HEK293 (cell line): ENCODE measurements around the gene CDCP1.

ENCODE experiments used
- CTCF ChIA-PET: fragments of 350-600 bp; formaldehyde crosslinking; extraction: SDS; loops from one replicate; lab custom pipeline; 2021; ENCODE audit warnings: antibody characterized with exemption; lab: Yijun Ruan, JAX
- POLR2A ChIA-PET: fragments of 300-600 bp; formaldehyde crosslinking; extraction: SDS; loops from one replicate; lab custom pipeline; 2020; ENCODE audit warnings: antibody characterized with exemption, inconsistent platforms; lab: Yijun Ruan, JAX
- H3K27ac ChIP-seq: fragments of 200-500 bp; sonication (Bioruptor generic); 2 replicates; pipeline ENCODE4 v1.5.1; 2014; ENCODE audit warnings: low read depth, low read length, control low read depth, inconsistent platforms; ENCODE audit errors: extremely low read depth
- H3K36me3 ChIP-seq, 2 experiments: fragments of 200-500 bp in 1 of 2; sonication (Bioruptor generic) in 1 of 2; 1 replicate in 1 of 2; 2 replicates in 1 of 2; pipeline ENCODE4 v1.5.1; 2014 to 2017; ENCODE audit warnings: inconsistent platforms in 2 of 2, low read length in 2 of 2; ENCODE audit not compliant: control insufficient read depth in 2 of 2, insufficient read depth in 1 of 2
- H3K4me1 ChIP-seq: fragments of 200-500 bp; sonication (Bioruptor generic); 2 replicates; pipeline ENCODE4 v1.5.1; 2014; ENCODE audit warnings: mild to moderate bottlenecking, low read length, inconsistent platforms; ENCODE audit not compliant: control insufficient read depth, insufficient read depth
- H3K4me3 ChIP-seq: 2 replicates; pipeline ENCODE4 v1.5.1; 2011; ENCODE audit warnings: low read depth, mild to moderate bottlenecking, control low read depth, low read length, moderate library complexity
- H3K9me3 ChIP-seq: fragments of 200-500 bp; sonication (Bioruptor generic); 2 replicates; pipeline ENCODE4 v1.5.1; 2014; ENCODE audit warnings: low read depth, low read length, inconsistent platforms; ENCODE audit not compliant: control insufficient read depth, insufficient read depth
- FEZF1 ChIP-seq: fragments of 450-650 bp; formaldehyde crosslinking; IDR thresholded peaks from 2 replicates; pipeline ENCODE4 v1.5.1; 2016; ENCODE audit warnings: missing biosample characterization, missing genetic modification characterization
- HOXA7 ChIP-seq: sonication (generic); formaldehyde crosslinking; IDR thresholded peaks from 2 replicates; pipeline ENCODE4 v1.8.1; 2022; ENCODE audit warnings: missing genetic modification reagents, borderline replicate concordance
- INSM2 ChIP-seq: fragments of 450-650 bp; formaldehyde crosslinking; IDR thresholded peaks from 2 replicates; pipeline ENCODE4 v1.5.1; 2016; ENCODE audit warnings: missing biosample characterization, missing genetic modification characterization
- KLF1 ChIP-seq: fragments of 450-650 bp; formaldehyde crosslinking; IDR thresholded peaks from 2 replicates; pipeline ENCODE4 v1.5.1; 2016; ENCODE audit warnings: missing biosample characterization, missing genetic modification characterization
- KLF9 ChIP-seq: fragments of 450-650 bp; formaldehyde crosslinking; IDR thresholded peaks from 2 replicates; pipeline ENCODE4 v1.5.1; 2016; ENCODE audit warnings: missing biosample characterization, missing genetic modification characterization, low read depth
- OSR2 ChIP-seq: fragments of 450-650 bp; formaldehyde crosslinking; IDR thresholded peaks from 2 replicates; pipeline ENCODE4 v1.5.1; 2016; ENCODE audit warnings: missing biosample characterization, missing genetic modification characterization
- SP7 ChIP-seq: fragments of 450-650 bp; formaldehyde crosslinking; IDR thresholded peaks from 2 replicates; pipeline ENCODE4 v1.5.1; 2016; ENCODE audit warnings: missing biosample characterization, missing genetic modification characterization
- TRIM28 ChIP-seq: IDR thresholded peaks from 2 replicates; pipeline ENCODE4 v1.6.1; 2011; ENCODE audit warnings: low read length, control low read depth, borderline replicate concordance
- TSHZ1 ChIP-seq: fragments of 450-650 bp; formaldehyde crosslinking; IDR thresholded peaks from 2 replicates; pipeline ENCODE4 v1.5.1; 2016; ENCODE audit warnings: missing biosample characterization, missing genetic modification characterization, borderline replicate concordance
- ZBTB17 ChIP-seq: fragments of 450-650 bp; formaldehyde crosslinking; IDR thresholded peaks from 2 replicates; pipeline ENCODE4 v1.5.1; 2016; ENCODE audit warnings: missing biosample characterization, missing genetic modification characterization
- ZBTB20 ChIP-seq: fragments of 450-650 bp; formaldehyde crosslinking; IDR thresholded peaks from 2 replicates; pipeline ENCODE4 v1.5.1; 2016; ENCODE audit warnings: missing biosample characterization, missing genetic modification characterization
- ZFHX2 ChIP-seq: fragments of 450-650 bp; formaldehyde crosslinking; conservative IDR thresholded peaks from 2 replicates; pipeline ENCODE4 v1.5.1; 2016; ENCODE audit warnings: missing biosample characterization, missing genetic modification characterization
- ZIC2 ChIP-seq: fragments of 450-650 bp; formaldehyde crosslinking; IDR thresholded peaks from 2 replicates; pipeline ENCODE4 v1.5.1; 2016; ENCODE audit warnings: missing biosample characterization, missing genetic modification characterization
- ZNF2 ChIP-seq: fragments of 450-650 bp; formaldehyde crosslinking; IDR thresholded peaks from 2 replicates; pipeline ENCODE4 v1.5.1; 2016; ENCODE audit warnings: missing biosample characterization, missing genetic modification characterization
- ZNF335 ChIP-seq: fragments of 450-650 bp; formaldehyde crosslinking; conservative IDR thresholded peaks from 2 replicates; pipeline ENCODE4 v1.5.1; 2016; ENCODE audit warnings: missing biosample characterization, missing genetic modification characterization
- ZNF341 ChIP-seq: fragments of 450-650 bp; formaldehyde crosslinking; IDR thresholded peaks from 2 replicates; pipeline ENCODE4; 2016; ENCODE audit warnings: low read depth, missing biosample characterization, missing genetic modification characterization
- ZNF561 ChIP-seq: fragments of 450-650 bp; IDR thresholded peaks from 2 replicates; pipeline ENCODE4 v1.5.1; 2018; ENCODE audit warnings: missing biosample characterization, missing genetic modification characterization, borderline replicate concordance
- ZNF600 ChIP-seq: fragments of 450-650 bp; formaldehyde crosslinking; IDR thresholded peaks from 2 replicates; pipeline ENCODE4 v1.5.1; 2016; ENCODE audit warnings: missing biosample characterization, missing genetic modification characterization
- ZNF660 ChIP-seq: fragments of 450-650 bp; IDR thresholded peaks from 2 replicates; pipeline ENCODE4 v1.5.1; 2018; ENCODE audit warnings: missing biosample characterization, mild to moderate bottlenecking, missing genetic modification characterization
- ZNF670 ChIP-seq: fragments of 450-650 bp; formaldehyde crosslinking; IDR thresholded peaks from 2 replicates; pipeline ENCODE4 v1.5.1; 2016; ENCODE audit warnings: missing biosample characterization, missing genetic modification characterization, low read depth
- ZNF768 ChIP-seq: fragments of 450-650 bp; formaldehyde crosslinking; IDR thresholded peaks from 2 replicates; pipeline ENCODE4 v1.5.1; 2018; ENCODE audit warnings: missing biosample characterization, mild to moderate bottlenecking, missing genetic modification characterization
- TF ChIP-seq, protein P1 (sequence below): fragments of 450-650 bp; formaldehyde crosslinking; optimal IDR thresholded peaks from 2 replicates; pipeline ENCODE3; 2016; ENCODE audit warnings: missing biosample characterization, mild to moderate bottlenecking, missing genetic modification characterization
- TF ChIP-seq, protein P2 (sequence below): fragments of 450-650 bp; formaldehyde crosslinking; IDR thresholded peaks from 2 replicates; pipeline ENCODE4 v1.5.1; 2016; ENCODE audit warnings: missing biosample characterization, missing genetic modification characterization
- TF ChIP-seq, protein P3 (sequence below): fragments of 450-650 bp; formaldehyde crosslinking; IDR thresholded peaks from 2 replicates; pipeline ENCODE4 v1.5.1; 2016; ENCODE audit warnings: missing biosample characterization, missing genetic modification characterization
- TF ChIP-seq, protein P4 (sequence below): fragments of 450-650 bp; formaldehyde crosslinking; IDR thresholded peaks from 2 replicates; pipeline ENCODE4 v1.5.1; 2017; ENCODE audit warnings: missing biosample characterization, missing genetic modification characterization

Gene CDCP1

DNA sequence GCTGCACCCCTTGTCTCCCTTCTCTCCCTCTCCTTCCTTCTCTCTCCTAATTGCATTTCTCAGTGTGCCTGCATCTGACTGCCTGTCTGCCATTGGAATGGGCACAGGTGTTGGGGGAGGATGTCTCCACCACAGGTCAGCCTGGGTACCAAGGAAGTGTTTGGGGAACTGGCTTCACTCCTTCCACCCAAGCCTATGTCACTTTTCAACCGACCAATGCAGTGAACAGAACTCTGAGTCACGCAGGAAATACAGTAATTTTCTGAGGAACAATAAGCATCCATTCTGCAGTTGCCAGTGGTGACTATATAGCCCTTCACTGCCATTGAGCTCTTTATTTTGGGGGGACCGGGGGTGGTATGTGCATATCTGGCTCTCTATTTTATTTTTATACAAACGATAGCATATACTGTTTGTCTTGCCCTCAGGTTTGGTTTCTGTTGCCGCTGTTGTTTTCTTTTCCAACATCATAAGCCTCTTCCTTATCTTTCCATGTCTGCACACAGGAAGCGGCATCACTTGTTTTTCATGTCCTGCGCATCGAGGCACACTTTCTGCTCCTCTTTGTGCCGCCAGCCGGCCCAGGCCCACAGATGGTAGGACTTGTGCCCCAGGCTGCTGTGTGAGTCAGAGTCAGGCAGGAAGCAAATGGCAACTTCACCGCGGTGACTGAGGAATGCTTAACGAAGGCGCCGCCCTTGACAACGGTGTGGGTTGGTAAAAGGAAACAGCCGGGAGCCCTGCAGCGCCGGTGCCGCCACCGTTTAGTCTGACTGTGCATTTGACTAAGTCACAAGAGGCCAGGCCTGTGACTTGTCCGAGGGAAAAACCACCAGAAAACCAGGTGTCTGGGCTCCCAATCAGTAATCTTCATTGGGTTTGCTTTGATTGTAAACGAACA lies 21.1 kb upstream of the CDCP1 start:
- Histone ChIP-seq H3K36me3 (no peaks in the 10 kb centered on the region), H3K4me1 (no peaks in the 10 kb centered on the region), H3K9me3 (no peaks in the 10 kb centered on the region), H3K27ac (no peak overlapping the region), H3K4me3 (no peak overlapping the region)
- ChIA-PET POLR2A (no interaction called here), CTCF (no interaction called here)
- TF ChIP-seq, protein P1, sequence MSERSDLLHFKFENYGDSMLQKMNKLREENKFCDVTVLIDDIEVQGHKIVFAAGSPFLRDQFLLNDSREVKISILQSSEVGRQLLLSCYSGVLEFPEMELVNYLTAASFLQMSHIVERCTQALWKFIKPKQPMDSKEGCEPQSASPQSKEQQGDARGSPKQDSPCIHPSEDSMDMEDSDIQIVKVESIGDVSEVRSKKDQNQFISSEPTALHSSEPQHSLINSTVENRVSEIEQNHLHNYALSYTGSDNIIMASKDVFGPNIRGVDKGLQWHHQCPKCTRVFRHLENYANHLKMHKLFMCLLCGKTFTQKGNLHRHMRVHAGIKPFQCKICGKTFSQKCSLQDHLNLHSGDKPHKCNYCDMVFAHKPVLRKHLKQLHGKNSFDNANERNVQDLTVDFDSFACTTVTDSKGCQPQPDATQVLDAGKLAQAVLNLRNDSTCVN (tag by site-specific recombination) = no peak
- TF ChIP-seq ZNF768 (tag by site-specific recombination) (no peak), ZNF341 (tag by site-specific recombination) (peak; percentile 80), KLF1 (0 out of 2 replicates have a peak, but pooled peaks have one; percentile 31), ZBTB20 (tag by site-specific recombination) (peak; percentile 67), ZNF660 (0 out of 2 replicates have a peak, but pooled peaks have one; percentile 18), KLF9 (tag by site-specific recombination) (no peak), ZNF600 (tag by site-specific recombination) (peak; percentile 73), ZNF2 (tag by site-specific recombination) (no peak), ZNF670 (tag by site-specific recombination) (no peak), OSR2 (tag by site-specific recombination) (peak; percentile 57), ZBTB17 (tag by site-specific recombination) (peak; percentile 40; the same call in 1 of the 2 replicates), INSM2 (tag by site-specific recombination) (no peak), ZNF335 (tag by site-specific recombination) (peak; percentile 53), HOXA7 (no peak), ZFHX2 (tag by site-specific recombination) (0 out of 2 replicates have a peak, but pooled peaks have one; percentile 13), TRIM28 (0 out of 2 replicates have a peak, but pooled peaks have one; percentile 54), FEZF1 (peak; percentile 41), SP7 (tag by site-specific recombination) (0 out of 2 replicates have a peak, but pooled peaks have one; percentile 21), TSHZ1 (tag by site-specific recombination) (no peak), ZIC2 (0 out of 2 replicates have a peak, but pooled peaks have one; percentile 11), ZNF561 (tag by site-specific recombination) (0 out of 2 replicates have a peak, but pooled peaks have one; percentile 50)
- TF ChIP-seq, protein P2, sequence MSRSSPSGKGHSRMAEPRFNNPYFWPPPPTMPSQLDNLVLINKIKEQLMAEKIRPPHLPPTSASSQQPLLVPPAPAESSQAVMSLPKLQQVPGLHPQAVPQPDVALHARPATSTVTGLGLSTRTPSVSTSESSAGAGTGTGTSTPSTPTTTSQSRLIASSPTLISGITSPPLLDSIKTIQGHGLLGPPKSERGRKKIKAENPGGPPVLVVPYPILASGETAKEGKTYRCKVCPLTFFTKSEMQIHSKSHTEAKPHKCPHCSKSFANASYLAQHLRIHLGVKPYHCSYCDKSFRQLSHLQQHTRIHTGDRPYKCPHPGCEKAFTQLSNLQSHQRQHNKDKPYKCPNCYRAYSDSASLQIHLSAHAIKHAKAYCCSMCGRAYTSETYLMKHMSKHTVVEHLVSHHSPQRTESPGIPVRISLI (tag by site-specific recombination) = no peak
- TF ChIP-seq, protein P3, sequence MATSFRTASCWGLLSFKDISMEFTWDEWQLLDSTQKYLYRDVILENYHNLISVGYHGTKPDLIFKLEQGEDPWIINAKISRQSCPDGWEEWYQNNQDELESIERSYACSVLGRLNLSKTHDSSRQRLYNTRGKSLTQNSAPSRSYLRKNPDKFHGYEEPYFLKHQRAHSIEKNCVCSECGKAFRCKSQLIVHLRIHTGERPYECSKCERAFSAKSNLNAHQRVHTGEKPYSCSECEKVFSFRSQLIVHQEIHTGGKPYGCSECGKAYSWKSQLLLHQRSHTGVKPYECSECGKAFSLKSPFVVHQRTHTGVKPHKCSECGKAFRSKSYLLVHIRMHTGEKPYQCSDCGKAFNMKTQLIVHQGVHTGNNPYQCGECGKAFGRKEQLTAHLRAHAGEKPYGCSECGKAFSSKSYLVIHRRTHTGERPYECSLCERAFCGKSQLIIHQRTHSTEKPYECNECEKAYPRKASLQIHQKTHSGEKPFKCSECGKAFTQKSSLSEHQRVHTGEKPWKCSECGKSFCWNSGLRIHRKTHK = no peak
- TF ChIP-seq, protein P4, sequence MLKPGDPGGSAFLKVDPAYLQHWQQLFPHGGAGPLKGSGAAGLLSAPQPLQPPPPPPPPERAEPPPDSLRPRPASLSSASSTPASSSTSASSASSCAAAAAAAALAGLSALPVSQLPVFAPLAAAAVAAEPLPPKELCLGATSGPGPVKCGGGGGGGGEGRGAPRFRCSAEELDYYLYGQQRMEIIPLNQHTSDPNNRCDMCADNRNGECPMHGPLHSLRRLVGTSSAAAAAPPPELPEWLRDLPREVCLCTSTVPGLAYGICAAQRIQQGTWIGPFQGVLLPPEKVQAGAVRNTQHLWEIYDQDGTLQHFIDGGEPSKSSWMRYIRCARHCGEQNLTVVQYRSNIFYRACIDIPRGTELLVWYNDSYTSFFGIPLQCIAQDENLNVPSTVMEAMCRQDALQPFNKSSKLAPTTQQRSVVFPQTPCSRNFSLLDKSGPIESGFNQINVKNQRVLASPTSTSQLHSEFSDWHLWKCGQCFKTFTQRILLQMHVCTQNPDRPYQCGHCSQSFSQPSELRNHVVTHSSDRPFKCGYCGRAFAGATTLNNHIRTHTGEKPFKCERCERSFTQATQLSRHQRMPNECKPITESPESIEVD (tag by site-specific recombination) = no peak
- TF ChIP-seq, all 188 proteins: peak for 14
